Glutamatergic neuron (in vitro differentiated cells): Measurements from ENCODE around the gene TRPM2. TPM values are rescaled to one million over a fixed set of nuclear protein-coding genes. Genes with fewer than 3 reads are reported as not detected.

ENCODE experiments used
- DNase-seq: peaks from one replicate; pipeline ENCODE4 v3.0.0; 2022
- H3K27ac Mint-ChIP-seq: one replicate; pipeline ENCODE4 v1.8.0; 2020; ENCODE audit warnings: mild to moderate bottlenecking, mixed read lengths, inconsistent platforms; ENCODE audit not compliant: unreplicated experiment
- H3K27me3 Mint-ChIP-seq: one replicate; pipeline ENCODE4 v1.8.0; 2020; ENCODE audit warnings: mild to moderate bottlenecking, moderate library complexity, mixed read lengths, inconsistent platforms; ENCODE audit not compliant: unreplicated experiment
- H3K36me3 Mint-ChIP-seq: one replicate; pipeline ENCODE4 v1.8.0; 2020; ENCODE audit warnings: mild to moderate bottlenecking, mixed read lengths, inconsistent platforms; ENCODE audit not compliant: unreplicated experiment
- H3K4me1 Mint-ChIP-seq: one replicate; pipeline ENCODE4 v1.8.0; 2020; ENCODE audit warnings: mild to moderate bottlenecking, low read depth, mixed read lengths, inconsistent platforms; ENCODE audit not compliant: unreplicated experiment
- H3K4me3 Mint-ChIP-seq: one replicate; pipeline ENCODE4 v1.8.0; 2020; ENCODE audit warnings: mild to moderate bottlenecking, mixed read lengths, inconsistent platforms; ENCODE audit not compliant: unreplicated experiment
- H3K9me3 Mint-ChIP-seq: one replicate; pipeline ENCODE4 v1.8.0; 2020; ENCODE audit warnings: mild to moderate bottlenecking, moderate library complexity, mixed read lengths, inconsistent platforms; ENCODE audit not compliant: unreplicated experiment
- total RNA-seq: library from RNA; stranded (reverse); fragmentation: NEBNext Ultra II Directional; extraction: Animal tissue kit (Norgen Biotek cat#: 25700); gene quantifications from one replicate; pipeline ENCODE4 v1.2.1, GENCODE V29; 2021; ENCODE audit not compliant: unreplicated experiment
- TF ChIP-seq, protein P1 (sequence below): fragments of 200-600 bp; sonication (generic); IDR thresholded peaks from one replicate; pipeline ENCODE4 v1.5.0; 2021; ENCODE audit not compliant: partially characterized antibody, unreplicated experiment

Gene TRPM2
- total RNA-seq, 1 donor from 2014 or later: not detected

DNA sequence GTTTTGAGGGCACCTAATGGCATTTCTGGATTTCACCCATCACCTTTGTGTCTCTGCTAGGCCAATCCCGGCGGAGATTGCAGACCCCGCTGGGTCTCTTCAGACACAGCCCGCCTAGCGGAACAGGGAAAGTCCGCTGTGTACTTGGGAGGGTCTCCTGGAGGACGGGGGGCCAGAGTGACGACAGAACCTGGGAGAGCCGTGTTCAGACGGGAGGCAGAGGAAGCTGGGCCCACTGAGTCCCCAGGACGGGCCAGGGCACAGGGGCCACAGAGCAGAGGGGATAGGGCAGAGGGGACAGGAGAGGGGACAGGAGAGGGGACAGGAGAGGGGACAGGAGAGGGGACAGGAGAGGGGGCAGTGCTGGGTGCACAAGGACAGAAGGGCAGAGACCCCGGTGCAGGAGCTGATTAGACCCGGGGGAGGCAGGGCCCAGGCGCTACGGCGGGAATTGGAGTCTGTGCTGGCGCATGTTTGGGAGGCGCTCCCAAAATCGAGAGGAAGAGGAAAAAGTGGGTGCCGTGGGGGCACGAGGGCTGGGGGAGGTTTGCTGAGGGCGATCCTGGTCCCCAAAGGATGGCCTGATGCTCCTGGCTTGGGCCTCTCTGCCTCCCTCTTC, 12.7 kb downstream of the TRPM2 start:
- TF ChIP-seq, protein P1, sequence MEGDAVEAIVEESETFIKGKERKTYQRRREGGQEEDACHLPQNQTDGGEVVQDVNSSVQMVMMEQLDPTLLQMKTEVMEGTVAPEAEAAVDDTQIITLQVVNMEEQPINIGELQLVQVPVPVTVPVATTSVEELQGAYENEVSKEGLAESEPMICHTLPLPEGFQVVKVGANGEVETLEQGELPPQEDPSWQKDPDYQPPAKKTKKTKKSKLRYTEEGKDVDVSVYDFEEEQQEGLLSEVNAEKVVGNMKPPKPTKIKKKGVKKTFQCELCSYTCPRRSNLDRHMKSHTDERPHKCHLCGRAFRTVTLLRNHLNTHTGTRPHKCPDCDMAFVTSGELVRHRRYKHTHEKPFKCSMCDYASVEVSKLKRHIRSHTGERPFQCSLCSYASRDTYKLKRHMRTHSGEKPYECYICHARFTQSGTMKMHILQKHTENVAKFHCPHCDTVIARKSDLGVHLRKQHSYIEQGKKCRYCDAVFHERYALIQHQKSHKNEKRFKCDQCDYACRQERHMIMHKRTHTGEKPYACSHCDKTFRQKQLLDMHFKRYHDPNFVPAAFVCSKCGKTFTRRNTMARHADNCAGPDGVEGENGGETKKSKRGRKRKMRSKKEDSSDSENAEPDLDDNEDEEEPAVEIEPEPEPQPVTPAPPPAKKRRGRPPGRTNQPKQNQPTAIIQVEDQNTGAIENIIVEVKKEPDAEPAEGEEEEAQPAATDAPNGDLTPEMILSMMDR: no peak
- H3K27me3 Mint-ChIP-seq: peaks cover 3% of the 10 kb centered on the region
- H3K27ac Mint-ChIP-seq: no peak overlapping the region
- peaks cover 11% of the 10 kb centered on the region for H3K9me3 Mint-ChIP-seq
- no peaks in the 10 kb centered on the region for H3K4me1 Mint-ChIP-seq
- DNase-seq: no peak
- H3K4me3 Mint-ChIP-seq: no peak overlapping the region
- peaks cover 11% of the 10 kb centered on the region for H3K36me3 Mint-ChIP-seq

DNA sequence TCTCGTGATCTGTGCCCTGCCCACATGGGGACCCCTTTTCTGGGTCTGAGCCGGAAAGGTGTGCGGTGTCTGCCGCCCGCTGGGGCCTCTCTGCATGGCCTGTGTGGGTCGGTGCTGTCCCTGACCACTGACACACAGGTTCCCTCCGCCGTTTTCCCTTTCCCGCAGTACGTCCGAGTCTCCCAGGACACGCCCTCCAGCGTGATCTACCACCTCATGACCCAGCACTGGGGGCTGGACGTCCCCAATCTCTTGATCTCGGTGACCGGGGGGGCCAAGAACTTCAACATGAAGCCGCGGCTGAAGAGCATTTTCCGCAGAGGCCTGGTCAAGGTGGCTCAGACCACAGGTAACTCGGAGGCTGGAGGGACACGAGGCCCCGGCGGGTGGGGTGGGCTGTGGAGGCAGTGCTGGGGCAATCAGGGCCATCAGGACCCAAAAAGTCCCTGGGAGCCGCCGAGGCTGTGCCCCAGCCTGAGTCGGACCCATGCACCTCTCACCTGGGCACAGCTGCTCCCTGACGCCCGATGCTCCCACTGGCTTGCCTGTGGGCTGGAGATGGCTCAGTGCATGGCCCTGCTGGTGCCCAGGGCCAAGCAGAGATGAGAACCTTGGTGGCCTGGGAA, 13.3 kb downstream of the TRPM2 start:
- Mint-ChIP-seq H3K4me1 (no peaks in the 10 kb centered on the region), H3K4me3 (no peak overlapping the region), H3K27me3 (peaks cover 3% of the 10 kb centered on the region), H3K27ac (no peak overlapping the region), H3K36me3 (peaks cover 15% of the 10 kb centered on the region), H3K9me3 (peaks cover 13% of the 10 kb centered on the region)
- DNase-seq: no peak
- TF ChIP-seq, protein P1: no peak

DNA sequence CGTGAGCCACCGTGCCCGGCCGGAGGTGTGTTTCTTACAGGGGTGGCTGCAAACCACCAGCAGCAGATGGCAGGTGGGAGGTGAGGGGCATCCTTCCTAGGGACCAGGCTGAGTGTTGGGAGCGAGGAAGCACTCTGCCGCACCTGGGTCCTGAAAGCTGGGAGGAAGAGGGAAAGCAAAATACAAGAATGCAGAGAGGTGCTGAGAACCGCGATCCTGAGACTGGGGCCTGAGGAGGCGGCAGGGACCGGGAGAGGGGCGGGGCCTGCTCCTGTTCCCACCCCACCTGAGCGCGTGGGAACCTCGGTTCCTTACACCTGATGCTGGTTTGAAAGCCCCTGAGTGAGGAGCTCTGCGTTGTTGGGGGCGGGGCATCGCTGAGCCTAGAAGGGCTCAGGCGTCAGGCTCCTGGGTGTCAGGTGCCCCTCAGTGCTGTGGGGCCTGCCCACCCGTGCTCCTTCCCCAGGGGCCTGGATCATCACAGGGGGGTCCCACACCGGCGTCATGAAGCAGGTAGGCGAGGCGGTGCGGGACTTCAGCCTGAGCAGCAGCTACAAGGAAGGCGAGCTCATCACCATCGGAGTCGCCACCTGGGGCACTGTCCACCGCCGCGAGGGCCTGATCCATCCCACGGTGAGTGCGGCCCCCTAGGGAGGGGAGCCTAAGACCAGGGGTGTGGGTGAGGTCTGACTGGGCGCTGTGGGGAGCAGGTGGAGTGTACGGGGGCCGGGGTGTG, 15.5 kb downstream of the TRPM2 start:
- Mint-ChIP-seq H3K36me3 (peaks cover 4% of the 10 kb centered on the region), H3K4me1 (no peaks in the 10 kb centered on the region), H3K27me3 (peaks cover 3% of the 10 kb centered on the region), H3K27ac (no peak overlapping the region), H3K9me3 (peaks cover 3% of the 10 kb centered on the region), H3K4me3 (no peak overlapping the region)
- TF ChIP-seq, protein P1: no peak
- DNase-seq: peak; percentile 48

DNA sequence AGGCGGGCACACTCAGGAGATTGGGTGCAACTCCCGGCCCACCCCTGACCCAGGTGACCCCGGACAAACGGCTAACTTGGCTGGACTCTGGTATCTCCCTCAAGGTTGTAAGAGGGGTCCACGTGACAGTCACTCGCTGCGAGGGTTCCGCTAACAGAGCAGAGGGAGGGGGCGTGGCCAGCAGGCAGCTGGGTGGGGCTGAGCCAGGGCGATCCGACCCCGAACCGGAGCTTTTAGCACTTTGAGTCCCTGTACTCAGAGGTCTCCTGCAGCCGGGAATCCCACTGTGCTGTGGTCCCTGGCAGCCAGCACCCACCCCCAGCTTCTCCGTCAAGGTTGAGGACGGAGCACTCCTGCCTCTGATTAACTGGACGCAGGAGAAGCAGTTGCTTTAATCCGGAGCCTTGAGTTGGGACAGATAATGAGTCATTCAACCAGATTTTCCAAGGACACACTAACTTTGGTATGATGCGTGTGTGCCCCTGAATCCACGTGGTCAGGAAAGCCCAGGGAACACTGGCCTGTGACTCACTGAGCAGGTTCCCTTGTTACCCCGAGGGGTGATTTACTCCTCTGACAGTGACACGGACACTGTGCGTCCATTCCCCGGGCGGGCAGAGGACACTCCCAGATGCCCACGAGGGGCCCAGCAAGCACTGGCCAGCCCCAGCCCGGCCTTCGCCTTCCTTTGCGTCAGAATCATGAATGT, 16.8 kb downstream of the TRPM2 start:
- Mint-ChIP-seq H3K9me3 (peaks cover 5% of the 10 kb centered on the region), H3K4me1 (no peaks in the 10 kb centered on the region), H3K27me3 (peaks cover 3% of the 10 kb centered on the region), H3K27ac (no peak overlapping the region), H3K36me3 (peaks cover 7% of the 10 kb centered on the region), H3K4me3 (no peak overlapping the region)
- TF ChIP-seq, protein P1: no peak
- DNase-seq: peak; percentile 62
